Vagina (tissue), 2 donors: ENCODE measurements around the gene NOP14.

Source experiments
- CTCF ChIP-seq, 3 experiments: fragments of 450-650 bp in 2 of 3; fragments of 200-600 bp in 1 of 3; sonication (generic) in 1 of 3; IDR thresholded peaks; one replicate each; pipeline ENCODE4 v1.5.1; 2017 to 2019; ENCODE audit warnings: antibody characterized with exemption in 3 of 3, mild to moderate bottlenecking in 2 of 3, moderate library complexity in 2 of 3
- POLR2AphosphoS5 ChIP-seq, 2 donors: sonication (generic); formaldehyde crosslinking; IDR thresholded peaks; one replicate each; pipeline ENCODE4 v1.9.0; 2017; ENCODE audit warnings: antibody characterized with exemption in 2 of 2, mild to moderate bottlenecking in 2 of 2, low read depth in 1 of 2; ENCODE audit not compliant: insufficient read depth in 1 of 2

DNA sequence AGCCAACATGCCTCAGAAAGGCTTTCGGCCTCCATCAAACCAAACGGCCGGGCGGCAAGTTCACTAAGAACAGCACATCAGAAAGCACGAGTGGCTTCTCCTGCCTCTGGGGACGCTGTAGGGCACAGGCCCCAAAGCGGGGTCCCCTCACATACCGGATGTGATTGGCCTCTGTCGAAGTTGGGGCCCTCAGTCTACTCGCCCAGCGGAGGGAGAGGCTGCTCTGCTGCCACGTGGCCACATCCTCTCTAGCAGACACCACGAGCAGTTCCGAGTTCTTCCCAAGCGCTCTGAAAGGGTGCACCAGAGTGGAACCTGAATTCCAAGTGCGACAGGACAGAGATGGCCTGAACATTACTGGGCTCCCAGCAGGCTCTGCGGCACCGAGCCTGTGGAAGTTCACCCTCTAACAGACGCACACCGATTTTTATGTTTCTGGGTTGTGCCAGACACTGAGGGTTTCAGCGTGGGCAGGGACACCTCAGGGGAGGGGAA lies 21.1 kb downstream of the NOP14 start:
- TF ChIP-seq CTCF (IDR thresholded peaks at IDR 0.05) (no peak), POLR2AphosphoS5 (IDR thresholded peaks at IDR 0.05; ENCODE audit: insufficient read depth in 1 of 2, low read depth in 1 of 2) (no peak)
